GM18951 (cell line): ENCODE measurements around the gene CASP5.

Experiments used
- POLR2A ChIP-seq: IDR thresholded peaks from 4 replicates; pipeline ENCODE4 v1.6.1; 2011; ENCODE audit warnings: mild to moderate bottlenecking; ENCODE audit not compliant: insufficient read length, insufficient read depth; ENCODE audit errors: extremely low read depth
- in situ Hi-C: fragments of 300-500 bp; cut with MboI; formaldehyde crosslinking; loops from one replicate; pipeline ENCODE4 v1.12.0; 2022; ENCODE audit warnings: low sequenced_read_pairs, mixed read lengths, inconsistent platforms; ENCODE audit not compliant: unreplicated experiment

Gene CASP5

DNA sequence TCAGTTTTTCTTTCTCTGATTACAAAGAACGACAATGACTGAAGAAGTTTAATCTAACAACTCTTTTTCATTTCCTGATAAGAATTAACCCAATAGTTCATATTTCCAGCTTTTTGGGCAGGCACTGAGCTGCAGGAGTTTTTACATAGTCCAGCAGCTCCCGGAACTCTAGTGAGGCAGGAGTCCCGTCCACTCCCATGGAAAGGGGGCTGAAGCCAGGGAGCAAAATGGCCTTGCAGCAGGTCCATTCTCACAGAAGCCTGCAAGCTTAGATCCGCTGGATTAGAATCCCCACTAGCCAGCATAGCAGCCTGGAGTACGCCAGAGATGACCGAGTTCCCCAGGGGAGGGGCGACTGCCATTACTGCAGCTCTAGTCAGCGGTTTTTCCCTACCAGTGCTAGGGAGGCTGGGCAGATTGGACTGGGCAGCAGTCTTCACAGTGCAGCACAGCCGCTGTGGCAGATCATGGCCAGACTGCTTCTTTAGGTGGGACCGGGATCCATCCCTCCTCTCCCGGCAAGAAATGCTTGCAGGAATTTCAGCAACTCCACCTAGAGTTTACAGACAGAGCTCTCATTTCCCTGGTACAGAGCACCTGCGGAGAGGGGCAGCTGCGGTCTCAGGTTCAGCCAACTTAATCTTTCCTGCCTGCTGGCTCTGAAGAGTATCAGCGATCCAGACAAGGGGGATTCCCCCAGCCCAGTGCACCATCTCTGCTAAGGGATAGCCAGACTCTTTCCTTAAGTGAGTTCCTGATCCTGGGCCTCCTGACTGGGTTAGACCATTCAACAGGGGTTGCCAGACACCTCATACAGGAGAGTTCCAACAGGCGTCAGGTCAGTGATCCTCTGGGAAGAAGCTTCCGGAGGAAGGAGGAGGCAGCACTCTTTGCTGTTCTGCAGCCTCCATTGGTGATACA lies 53.9 kb downstream of the CASP5 start:
- no peak for TF ChIP-seq POLR2A
- in situ Hi-C loops = no loop called here

DNA sequence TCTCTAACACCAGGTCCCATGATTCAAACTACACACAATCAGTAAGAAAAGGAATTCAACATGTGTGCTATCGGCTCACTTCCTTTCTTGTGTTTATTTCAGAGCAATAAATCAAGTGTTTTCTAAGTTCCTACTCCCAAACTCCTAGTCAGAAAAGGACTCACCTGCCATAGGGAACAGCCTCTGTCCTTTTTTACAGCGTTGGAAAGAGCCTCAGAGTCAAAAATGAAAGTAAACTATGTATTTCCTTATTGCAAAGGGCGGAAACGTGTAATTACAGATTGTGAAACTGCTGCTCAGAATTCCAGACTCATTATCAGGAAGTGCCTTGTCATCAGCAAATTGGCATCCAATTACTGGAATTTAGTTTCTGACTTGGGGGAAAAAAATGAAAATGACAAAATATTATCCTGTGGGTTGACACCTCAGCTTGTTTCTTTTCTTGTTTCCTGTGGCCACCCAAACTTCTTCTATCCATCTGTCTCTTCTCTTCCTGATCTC lies 54.6 kb downstream of the CASP5 start, which contains the start of gene CASP4:
Gene CASP4 (minus strand): TSS at position 220 of the 501 bp plus-strand sequence. CDS start 49 bp downstream, at position 171.
- in situ Hi-C loops = no loop called here
- peak; percentile 19 for TF ChIP-seq POLR2A

- no peak for TF ChIP-seq POLR2A
- in situ Hi-C loops = no loop called here
Observed at GRCh38 chr11:104967534-104968354, 55.2 kb downstream of the CASP5 start.

- in situ Hi-C loops = no loop called here
- no peak for TF ChIP-seq POLR2A
Observed at GRCh38 chr11:104965735-104966134, 57.2 kb downstream of the CASP5 start.

DNA sequence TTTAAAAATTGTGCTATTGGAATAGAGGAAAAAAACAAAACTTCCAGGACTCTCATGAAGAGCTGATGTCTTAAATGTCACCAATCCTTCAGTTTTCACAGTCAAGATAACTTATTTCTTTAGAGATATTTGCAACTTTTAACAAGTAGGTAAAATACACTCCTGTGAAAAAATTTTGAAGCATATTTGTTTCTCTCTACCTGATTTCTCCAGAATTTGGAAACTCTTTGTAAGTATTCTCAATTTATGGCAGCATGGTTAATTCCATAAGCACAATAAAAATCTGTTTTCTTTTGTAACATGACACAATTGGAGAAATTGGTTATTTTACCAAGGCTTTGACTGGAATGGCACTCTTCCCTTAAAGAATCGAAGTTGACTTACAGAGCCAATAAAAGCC lies 58.7 kb downstream of the CASP5 start:
- TF ChIP-seq POLR2A = no peak
- in situ Hi-C loops = no loop called here

DNA sequence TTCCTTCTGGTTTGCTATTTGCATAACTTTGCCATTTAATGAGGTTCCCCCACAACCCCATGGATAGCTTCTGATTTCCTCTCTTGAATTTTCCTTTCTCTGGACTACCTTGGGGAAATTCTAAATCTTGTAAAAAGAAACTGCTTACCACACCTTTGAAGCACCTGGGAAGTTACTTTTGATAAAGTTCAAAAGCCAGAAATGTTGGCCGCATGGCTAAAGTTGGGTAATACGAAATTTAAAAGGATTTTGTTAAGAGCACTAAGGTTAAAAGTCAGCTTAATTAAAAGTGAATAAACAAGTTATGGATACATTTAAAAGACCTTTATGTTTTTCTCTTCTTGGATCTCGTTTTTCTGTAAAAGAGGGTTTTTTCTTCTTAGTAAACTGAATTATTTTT lies 60.1 kb downstream of the CASP5 start:
- in situ Hi-C loops = no loop called here
- no peak for TF ChIP-seq POLR2A

DNA sequence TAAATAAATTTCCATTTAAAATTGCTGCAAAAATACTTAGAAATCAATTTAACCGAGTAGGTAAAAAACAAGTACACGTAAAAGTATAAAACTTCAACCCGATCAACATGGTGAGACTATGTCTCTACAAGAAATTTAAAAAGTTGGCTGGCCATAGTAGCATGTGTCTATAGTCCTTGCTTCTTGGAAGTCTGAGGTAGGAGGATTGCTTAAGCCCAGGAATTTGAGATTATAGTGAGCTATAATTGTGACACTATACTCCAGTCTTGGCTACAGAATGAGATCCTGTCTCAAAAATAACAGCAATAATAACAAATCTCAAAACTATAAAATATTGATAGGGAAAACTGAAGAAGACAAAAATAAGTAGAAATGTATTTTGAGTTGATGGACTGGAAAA lies 65.7 kb downstream of the CASP5 start:
- no peak for TF ChIP-seq POLR2A
- in situ Hi-C loops = no loop called here

DNA sequence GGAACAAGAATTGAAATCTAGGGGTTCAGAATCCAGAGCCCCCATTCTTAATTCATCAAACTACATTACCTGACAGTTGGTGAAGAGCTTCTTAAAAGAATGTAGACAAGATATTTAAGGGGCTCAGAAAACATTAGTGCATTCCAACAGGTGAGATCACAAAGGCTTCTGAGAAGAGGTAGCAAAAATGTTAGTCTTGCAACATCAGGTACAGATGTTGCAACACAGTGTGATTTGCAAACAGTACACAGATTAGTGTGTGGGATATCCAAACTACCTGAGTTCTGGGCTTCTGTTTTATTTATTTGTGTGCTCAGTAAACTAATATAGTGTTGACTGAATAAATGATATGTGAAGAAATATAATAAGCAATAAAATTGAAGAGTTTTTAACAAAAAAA lies 66.4 kb downstream of the CASP5 start:
- in situ Hi-C loops = no loop called here
- no peak for TF ChIP-seq POLR2A

GRCh38 chr11:104946907-104947306 lies 76.1 kb downstream of the CASP5 start:
- in situ Hi-C loops = no loop called here
- no peak for TF ChIP-seq POLR2A
